Activated T-cell treated with anti-CD3 and anti-CD28 coated beads for 4 hours (primary cell): ENCODE data around the gene JAK1.
A peak's percentile ranks its signal among the peaks of the same experiment; 100 is the strongest.

ENCODE experiments used
- DNase-seq: peaks from one replicate; pipeline ENCODE4 v3.0.0-alpha.2; 2020

The JAK1 gene

DNA sequence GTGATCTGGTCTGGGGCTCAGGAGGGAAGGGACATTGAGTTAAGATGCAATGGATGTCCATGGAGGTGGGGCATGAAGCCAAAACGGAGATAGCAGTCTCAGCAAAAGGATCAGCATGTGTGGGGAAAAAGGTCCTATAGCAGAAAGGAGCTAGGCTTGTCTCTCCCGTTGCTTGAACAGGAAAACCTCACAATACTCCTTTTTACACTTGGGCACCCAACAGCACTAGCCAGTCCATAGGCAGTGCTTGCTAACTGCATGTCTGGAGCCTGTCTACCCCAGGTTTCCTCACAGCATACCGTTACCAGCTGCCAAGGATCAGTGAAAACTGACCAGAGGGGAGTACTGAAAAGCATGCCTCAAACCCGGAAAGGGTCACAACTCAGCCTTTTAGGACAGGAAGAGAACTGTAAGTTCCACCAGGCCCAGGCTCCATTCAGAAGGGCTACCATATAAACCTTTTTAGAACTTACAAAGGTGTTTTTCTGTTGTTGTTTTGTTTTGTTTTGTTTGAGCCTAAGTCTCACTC, 78.6 kb downstream of the JAK1 start:
- DNase-seq = no peak

DNA sequence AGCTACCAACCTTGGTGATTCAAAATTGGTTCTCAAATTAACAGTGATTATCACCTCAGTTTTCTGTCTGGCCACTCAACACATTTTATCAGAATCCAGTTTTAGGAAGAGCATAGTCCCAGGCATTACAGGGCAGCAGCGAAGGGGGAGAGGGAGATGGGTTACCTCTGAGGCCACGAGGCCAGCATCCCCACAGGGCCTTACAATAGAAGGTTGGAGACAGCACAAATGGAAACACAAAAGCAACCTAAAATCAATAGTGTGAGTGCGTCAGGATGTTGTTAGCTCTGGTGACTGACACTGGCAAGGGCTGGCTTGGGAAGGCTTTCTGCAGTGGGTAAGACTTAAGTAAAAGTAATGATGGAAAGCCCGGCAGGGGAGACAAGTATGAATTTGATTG, 79.5 kb downstream of the JAK1 start:
- no peak for DNase-seq

DNA sequence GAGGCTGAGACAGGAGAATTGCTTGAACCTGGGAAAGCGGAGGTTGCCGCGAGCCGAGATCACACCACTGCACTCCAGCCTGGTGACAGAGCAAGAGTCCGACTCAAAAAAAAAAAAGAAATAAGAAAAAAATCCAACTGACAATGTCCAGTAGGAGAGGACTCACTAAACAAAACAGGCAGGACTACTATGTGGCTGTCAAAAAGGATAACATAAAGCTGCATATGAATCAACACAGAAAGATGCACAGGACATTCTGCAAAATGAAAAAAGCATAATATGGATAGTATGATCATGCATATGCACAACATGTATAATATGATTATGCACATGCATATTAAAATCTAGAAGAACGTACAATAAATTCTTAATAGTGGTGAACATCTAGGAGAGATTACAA, 80.7 kb downstream of the JAK1 start:
- no peak for DNase-seq

DNA sequence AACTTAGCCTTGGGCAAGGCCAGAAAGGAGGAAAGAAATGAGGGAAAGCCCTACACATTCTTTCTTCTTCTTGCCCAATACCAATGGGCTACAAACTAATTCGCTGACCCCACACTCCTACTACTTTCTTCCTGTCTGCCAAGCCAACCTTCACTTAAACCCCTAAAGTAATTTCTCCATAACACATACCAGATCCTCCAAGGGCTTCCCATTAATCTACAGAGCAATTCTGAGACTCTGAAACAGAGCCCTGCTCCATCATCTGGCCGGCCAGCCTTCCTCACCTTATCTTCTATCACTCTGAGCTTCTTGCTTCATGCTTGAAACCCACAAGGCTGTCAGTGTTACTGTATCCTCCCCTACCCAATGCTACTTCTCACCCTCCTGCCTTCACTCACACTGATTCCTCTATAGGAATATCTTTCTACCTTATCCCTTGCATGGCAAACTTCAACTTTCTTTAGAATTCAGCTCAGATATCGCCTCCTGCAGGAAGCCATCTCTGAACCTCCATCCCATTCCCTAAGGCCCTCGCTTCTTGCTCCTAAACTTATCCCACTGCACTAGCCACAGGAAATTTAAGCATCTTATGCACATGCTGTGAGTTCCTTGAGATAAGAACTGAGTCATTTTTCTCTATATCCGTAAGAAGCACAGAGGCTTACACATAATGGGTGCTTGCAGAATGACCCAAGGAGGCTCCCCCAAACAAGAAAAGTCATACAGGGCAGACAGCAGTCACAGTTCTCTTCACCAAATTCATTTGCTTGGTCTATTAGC, 81.9 kb downstream of the JAK1 start:
- no peak for DNase-seq

DNA sequence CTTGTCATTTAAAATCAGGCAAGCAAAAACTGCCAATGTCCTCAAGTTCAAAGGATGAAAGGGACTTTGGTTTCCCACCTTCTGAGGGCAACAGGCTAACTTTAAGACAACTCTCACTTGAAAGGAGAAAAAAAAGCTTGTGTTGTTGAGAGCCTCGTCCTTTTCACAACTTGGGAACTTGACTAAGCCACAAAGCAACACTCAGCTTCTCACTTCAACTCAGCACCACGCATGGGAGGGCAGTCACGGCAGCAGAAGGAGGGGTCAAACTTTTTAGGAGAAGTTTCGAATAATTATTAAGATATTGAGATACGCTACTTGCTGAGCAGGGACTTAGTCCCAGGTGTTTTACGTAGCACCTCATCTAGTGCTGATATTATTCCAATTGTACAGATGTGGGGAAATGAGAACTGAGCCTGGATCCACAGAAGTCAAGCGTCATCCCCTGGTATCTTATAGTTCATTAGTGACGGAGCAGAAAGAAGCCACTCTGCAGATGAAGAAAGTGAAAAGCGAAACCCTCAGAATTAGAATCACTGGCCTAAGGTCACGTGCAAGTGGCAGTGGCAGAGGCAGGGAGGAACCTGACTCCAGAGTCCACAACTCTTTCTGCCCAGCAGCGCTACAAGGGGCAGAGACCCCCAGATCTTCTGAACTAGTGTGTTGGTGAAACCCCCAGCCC, 83.6 kb downstream of the JAK1 start:
- DNase-seq = no peak

DNA sequence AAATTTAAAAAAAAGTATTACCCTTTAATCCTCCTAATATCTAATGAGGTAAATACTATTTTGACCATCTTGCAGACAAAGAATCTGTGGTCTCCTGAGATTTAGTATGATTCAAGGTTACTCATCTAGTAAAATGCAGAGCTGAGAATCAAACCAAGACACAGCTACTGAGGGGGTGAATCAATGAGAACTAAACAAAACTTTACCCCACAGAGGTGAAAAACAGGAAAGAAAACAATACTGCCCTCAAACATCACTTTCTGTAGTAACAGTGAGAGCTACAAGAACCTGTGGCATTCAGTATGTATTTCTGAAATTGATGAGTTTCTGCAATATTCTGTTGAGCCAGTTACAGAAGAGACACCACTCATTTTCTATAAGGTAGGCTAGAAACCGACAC, 85.1 kb downstream of the JAK1 start:
- DNase-seq = no peak

DNA sequence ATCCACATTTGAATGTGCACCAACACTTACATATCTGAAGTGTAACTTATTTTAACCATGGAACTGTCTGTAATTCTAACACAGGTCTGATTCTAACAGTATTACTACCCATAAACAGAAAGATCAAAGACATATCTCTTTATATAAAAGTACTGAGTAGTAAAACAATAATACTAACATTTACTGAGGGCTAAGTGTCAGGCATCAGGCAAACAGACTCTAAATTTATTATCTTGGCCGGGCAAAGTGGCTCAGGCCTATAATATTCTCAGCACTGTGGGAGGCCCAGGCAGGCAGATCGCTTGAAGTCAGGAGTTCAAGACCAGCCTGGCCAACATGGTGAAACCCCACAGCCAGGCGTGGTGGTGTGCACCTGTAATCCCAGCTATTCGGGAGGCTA, 85.9 kb downstream of the JAK1 start:
- no peak for DNase-seq

DNA sequence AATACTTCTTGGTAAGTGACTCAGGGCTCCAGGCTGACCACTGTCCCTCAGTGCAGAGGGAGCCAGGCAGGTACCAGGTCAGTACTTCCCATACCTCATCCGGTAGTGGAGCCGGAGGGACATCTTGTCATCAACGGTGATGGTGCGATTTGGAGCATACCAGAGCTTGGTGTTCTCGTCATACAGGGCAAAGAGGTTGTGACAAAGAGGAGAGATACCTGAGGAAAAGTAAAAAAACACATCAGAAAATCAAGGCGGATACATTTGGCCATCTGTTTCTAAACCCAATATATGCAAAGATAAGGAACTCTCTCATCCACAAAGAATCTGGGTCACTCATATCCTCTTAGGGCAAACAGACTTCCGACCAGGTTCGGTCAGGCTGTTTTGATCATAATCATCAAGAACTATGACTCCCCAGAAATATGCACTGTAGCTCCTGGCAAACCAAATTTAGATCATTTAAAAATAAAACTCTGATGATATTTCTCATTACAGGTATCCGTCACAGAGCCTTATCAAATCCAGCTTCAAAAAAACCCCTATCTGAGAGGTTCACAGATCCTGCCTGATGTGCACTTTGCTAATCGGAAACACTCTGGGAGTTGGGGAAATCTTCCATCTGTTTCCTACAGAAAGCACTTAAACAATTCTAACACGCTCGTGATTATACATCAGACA, 87.3 kb downstream of the JAK1 start:
- DNase-seq = no peak

DNA sequence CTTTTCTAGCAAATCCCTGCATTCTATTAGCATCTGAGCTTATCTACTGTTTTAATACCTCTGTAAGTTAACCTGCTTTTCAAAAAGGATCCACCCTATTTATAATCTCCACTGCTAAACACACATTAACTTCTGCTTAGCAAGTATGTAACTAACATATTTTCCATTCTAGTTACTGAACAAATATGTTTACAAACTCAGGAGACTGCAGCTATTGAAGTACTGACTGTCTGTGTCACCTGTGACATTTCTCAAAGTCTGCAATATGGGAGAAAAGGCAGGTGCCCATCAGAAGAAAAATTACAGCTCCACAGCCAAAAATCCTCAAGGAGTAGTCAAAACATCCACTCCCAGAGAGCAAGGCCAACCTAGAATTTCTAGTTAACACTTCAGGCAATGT, 88.3 kb downstream of the JAK1 start:
- DNase-seq = no peak

DNA sequence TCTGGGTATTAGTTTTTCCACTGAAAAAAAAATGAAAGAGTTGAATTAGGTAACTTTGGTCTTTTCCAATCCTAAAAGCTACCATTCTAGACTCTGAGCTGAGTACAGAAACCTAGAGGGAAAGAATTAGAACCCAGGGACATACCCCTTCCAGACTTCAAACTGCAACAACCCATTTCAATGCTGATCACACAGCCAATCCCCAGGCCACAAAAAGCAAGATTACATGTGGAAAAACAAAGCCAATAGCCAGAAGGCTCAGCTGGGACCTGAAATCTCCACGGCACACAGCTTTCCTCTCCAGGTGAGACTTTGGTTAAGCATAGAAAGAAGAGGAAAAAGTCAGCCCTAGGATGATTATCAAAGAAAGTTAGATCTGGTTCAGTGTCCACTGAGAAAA, 88.8 kb downstream of the JAK1 start:
- no peak for DNase-seq

DNA sequence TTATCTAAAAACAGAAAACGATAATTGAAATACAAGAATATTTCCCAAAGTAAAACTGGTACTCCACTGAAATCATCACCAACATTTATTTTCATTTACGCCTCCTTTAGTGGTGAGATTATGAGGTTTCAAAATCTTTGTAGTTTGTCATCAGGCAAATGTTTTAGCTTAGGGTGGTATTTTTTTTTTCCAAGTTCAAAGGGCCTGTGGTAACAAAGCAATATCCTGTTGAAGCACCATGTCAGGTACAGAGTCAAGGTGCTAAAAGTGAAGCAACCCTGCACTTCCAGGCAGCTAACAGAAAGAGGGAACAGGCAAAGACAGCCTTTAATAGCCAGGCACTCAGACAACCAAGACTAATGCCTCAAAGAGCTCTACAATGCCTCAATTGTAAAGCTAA, 89.2 kb downstream of the JAK1 start:
- DNase-seq = no peak

DNA sequence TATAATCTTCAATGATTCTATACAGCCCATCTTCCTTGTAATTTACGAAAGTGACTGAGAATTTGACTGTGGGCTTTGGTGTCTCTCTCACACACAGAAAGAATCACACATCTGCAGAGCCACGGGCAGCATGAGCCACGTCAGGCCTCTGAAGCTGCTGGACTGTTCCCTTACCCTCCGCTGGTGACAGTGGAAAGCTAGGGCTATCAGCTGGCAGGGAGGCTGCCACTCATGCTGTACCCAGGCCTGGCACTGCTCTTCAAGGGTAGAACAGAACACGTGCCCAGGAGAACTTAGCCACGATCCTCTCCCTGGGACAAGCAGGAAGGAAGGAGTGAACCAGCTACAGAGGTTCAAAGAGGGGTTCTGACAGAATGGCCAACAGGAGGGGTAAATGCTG, 90.7 kb downstream of the JAK1 start:
- DNase-seq = no peak

DNA sequence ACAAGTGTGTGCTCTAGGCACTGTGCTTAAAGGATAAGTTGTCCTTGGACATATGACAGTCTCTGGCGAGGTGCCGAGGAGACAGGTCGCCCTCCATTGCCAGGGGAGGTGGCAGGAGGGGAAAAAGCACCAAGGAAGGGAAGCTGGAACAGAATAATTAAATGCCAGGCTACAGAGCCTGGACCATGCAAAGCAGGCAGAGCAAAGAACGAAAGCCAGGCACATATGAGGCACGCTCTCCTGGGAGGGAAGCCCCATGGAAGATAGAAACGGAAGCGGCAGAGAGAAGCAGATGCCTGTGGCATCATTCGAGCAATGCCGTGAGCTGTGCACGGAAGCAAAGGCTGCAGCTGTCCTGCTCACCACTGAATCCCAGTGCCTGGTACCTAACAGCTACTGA, 91.2 kb downstream of the JAK1 start:
- DNase-seq = no peak

DNA sequence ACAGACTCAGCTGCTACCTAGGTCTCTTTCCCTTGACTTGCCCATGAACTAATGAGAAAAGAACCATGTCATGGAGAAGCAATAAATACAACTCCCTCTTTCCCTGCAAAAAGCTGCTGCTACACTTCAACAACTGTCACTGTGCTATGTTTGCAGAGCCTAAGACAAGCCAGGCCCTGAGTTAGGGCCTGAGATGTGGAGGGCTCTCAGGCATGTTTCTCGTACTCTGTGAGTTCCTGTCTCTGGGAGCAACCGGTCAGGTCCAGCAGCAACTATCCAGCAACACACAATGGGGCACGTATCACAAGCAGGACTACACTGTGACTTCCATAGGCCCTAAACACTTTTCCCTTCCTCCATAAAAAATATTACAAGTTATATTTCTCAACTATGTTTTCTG, 91.7 kb downstream of the JAK1 start:
- no peak for DNase-seq

DNA sequence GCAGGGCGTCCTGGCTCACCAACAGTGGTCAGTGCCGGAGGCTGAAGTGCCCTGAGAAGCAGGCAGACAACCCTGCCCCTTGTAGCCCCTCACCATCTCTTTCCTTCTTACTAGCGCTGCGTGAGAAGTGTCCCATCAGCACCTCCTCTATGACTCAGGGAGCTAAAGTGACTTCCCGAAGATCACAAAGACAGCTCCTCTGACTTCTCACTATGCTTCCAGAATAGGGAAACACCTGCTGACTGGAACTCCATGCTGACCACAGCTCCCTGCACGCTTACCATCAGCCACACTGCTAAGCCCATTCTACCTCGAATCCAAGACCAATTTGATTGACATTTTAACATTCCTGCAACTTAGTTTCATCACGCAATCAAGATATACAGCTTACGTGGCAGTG, 92.8 kb downstream of the JAK1 start:
- no peak for DNase-seq

DNA sequence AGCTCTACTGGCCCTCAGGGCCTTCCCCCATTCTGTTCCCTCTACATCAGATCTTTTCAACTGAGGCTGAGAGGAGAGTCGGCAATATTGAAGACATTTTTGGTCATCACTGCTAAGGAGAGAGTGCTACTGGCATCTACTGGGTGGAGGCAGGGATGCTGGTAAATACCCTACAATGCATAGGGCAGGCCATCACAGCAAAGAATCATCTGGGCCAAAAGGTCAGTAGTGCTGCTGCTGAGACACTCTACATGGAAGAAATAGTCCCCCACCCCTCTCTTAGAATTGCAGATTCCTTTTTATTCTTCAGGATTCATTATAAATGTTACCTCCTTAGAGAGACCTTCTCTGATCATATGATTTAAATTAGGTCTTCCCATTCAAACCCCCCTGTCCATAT, 94.3 kb downstream of the JAK1 start:
- DNase-seq = no peak

DNA sequence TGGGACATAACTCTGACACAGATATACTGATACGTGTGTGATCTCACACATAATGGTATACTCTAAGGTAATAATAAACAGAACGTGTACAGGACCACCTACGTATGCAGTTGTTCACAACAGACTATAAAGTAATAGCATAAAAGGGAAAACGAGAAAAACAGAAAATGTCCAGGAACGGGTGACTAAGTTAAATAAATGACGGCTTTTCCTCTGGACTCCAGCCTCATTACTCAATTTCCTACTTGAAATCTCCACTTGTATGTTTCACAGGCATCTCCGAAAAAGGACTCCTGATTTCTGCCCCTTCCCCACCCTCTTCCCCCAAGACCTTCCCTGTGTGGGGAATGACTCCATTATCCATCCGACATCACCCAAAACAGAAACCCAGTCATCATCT, 95.1 kb downstream of the JAK1 start:
- DNase-seq = no peak

DNA sequence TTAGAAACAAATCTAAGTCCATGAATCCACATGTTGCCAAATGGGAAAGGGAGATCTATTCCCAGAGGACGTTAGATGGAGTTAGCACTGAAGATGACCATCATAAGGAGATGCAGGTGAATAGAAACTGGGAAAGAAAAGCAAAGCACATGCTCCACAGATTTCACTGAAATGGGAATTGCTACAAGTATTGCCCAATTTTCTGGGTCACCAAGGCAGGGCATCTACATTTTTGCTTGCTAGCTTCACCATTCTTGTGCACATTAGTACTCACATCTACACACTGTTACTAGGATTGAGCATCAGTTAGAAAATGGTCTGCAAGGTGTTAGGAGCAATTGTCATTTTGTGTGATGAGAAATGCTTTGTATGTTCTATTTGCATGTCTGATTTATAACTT, 99.1 kb downstream of the JAK1 start:
- DNase-seq = no peak

DNA sequence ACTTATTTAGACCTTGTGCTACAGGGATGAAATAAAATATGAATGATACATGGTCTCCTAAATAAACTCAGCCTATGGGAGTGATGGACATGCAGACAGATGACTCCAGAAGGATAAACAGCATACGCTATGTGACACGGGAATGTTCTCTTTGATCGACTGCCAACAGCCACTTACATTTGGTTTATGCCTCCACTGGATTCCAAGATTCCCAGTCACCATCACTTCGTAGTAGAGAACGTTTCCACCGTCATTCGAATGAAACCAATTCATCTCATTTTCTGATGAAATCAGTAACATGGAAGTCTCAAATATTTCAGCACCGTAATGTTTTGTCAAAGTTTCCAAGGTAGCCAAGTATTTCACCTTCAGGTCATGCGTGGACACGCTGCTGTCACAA, 99.7 kb downstream of the JAK1 start:
- no peak for DNase-seq

DNA sequence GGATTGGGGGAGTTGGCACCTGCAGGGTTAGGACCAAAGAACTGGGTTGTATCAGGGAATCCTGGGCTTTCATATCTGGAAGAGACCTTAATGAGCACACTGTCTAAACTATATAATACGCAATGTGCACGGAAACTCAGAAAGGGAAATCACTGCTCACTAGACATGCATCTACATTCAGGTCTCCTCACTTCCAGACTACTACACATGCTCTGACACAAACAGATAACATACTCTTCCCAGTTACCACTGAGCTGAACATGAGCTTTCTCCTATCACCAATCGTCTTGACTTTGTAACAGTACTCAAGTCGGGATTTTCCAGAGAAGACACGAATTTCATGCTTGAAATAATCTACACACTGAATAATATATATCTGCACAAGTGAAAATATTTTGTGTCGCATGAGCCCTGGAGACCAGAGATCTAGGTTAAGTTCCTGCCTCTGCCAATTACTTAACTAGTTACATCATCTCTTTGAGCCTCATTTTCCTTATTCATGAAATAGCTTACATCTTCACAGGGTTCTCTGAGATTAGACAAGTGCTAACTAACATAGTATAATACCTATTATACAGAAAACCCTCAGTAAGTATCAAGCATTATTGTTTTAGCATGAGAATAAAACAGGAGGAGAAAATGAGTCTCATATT, 101.1 kb downstream of the JAK1 start:
- no peak for DNase-seq

DNA sequence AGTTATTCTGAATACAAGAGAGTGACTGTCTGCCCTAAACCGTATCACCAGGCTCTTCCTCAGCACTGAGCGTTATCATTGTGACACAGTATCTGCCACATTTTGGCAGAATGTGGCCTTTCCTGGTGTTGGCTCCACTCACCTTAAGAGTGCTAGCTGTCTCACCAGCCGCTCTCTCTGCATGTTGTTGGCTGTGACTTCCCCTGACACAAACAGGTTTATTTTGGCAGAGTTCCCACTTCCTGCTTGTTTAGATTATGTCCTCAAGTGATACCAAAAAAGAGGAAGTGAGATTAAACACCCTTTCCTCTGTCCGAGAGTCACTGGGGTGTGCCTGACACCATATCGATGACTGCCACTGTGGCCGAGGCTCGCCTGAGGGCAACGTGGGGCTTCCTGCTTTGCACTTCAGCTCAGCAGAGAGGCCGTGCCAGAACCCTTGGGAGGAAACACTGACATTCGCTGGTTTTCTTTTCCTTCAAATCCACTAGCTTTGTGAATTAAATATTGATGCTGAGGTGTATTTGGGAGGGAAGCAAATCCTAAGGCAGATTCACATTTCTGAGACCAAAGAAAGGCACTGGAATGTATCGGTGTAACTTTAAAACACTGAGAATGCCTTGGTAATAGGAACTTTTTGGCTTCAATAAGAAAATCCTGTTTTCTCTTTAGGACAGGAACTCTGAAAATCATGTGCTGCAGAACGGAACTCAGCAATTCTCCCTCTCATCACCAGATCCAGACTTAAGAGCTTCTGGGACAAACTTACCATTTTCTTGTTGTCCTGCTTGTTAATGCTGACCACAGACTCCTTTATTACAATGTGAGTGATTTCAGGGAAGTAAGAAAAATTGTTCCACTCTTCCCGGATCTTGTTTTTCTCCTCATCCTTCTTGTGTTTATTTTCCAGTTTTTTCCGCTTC, 102.1 kb downstream of the JAK1 start:
- peak; percentile 17 for DNase-seq

DNA sequence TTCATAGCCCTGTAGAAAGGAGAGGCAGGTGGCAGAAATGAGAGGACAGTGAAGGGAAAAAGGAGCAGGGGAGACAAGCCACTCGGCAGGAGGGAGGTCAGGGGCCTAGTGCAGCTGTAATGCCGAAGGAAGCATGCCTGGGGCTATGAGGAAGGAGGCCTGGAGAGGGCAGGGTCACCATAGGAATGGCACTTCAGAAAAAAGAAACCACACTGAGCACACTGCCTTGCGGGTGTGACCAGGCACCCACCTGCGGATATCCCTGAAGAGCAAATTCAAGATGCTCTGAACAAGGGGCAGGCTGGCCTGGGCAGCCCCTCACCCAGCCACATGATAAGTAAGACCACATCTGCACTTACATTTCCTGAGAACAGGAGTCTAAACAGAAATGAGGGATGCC, 104.7 kb downstream of the JAK1 start:
- no peak for DNase-seq
